NCI-H2227 treated with DMSO at 0.1 percent for 48 hours (cell line): ENCODE results near the gene IL31RA.
"Not testable (repeated sequence)": the region's sequence is repeated elsewhere in the genome, so short reads cannot be mapped to it uniquely, and the experiment has no call there.

Experiments
- DNase-seq: peaks from one replicate; lab custom pipeline; 2025; lab: John Stamatoyannopoulos, UW

Gene IL31RA

GRCh38 chr5:55926476-55926875 lies 75.3 kb downstream of the IL31RA start:
- no peak for DNase-seq

- no peak for DNase-seq
These were observed 76.9 kb downstream of the IL31RA start for GRCh38 chr5:55927861-55928655.

GRCh38 chr5:55929020-55929799 lies 78.1 kb downstream of the IL31RA start:
- DNase-seq = no peak

DNA sequence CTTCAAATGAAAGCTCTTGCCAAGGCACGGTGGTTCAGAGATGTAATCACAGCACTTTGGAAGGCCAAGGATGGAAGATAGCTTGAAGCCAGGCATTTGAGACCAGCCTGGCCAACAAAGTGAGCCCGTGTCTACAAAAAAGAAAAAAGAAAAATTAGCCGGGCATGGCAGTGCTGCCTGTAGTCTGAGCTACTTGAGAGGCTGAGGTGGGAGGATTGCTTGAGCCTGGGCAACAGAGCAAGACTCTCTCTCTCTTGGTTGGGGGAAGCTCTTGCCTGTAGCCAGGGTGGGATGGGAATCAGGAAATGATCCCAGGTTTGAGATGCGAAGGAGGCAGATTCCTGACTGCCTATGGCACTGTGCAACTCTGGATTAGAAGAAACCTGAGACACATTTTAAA lies 81.5 kb downstream of the IL31RA start:
- no peak for DNase-seq

- DNase-seq = no peak
These were observed 82.4 kb downstream of the IL31RA start for GRCh38 chr5:55933377-55934114.

GRCh38 chr5:55934115-55934613 lies 83.0 kb downstream of the IL31RA start:
- no peak for DNase-seq

- DNase-seq = no peak
These were observed 83.6 kb downstream of the IL31RA start for GRCh38 chr5:55934720-55935119.

DNA sequence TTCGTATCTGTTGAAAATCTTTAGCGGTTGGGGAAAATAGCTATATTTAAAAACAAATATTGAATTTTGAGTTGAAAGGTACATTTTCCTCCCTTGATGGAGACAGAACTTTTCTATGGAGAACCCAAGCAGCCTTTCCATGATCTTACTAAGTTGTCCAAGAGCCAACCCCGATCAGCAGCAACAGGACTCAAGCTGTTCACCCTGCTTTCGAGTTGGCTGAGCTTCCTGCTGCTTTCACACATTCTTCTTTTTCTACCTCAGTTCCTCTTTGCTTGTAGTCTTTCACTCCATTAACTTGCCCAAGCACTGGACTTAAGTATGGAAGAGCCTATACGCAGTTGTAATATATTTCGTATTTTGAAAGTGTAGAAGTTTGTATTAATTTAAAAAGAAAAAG lies 84.2 kb downstream of the IL31RA start:
- no peak for DNase-seq

GRCh38 chr5:55936100-55936693 lies 85.0 kb downstream of the IL31RA start:
- DNase-seq = peak; percentile 50

DNA sequence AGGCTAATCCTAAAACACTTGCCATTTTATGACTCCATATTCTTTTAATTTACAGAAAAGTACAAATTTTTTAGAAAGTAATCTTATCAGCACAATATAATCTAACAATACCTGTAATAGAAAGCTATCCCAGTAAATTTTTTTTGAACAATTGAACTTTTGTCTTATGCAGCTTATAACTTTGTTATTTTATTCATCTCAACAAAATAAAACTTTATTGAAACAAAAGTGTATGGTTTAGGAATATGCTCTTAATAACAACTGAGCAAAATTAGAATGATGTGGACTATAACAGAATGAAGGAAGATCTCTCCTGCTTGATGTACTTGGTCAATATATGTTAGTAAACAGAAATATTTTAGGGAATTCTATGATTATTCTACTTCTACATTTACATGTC lies 86.4 kb downstream of the IL31RA start:
- DNase-seq = not testable (repeated sequence)

- not testable (repeated sequence) for DNase-seq
These were observed 90.0 kb downstream of the IL31RA start for GRCh38 chr5:55941154-55941553.

GRCh38 chr5:55959208-55959607 lies 108.1 kb downstream of the IL31RA start:
- DNase-seq = no peak

DNA sequence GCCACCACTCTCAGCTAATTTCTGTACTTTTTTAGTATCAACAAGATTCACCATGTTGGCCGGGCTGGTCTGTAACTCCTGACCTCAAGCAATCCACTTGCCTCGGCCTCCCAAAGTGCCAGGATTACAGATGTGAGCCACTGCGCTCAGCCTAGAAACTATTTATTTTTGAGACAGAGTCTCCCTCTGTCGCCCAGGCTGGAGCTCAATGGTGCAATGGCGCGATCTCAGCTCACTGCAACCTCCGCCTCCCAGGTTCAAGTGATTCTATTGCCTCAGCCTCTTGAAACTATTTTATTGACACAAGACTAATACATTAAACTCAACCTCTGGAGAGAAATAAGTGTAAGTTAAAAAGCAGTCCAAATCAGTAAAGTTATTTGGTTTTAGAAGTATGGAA lies 109.6 kb downstream of the IL31RA start:
- no peak for DNase-seq

GRCh38 chr5:55965525-55965924 lies 114.4 kb downstream of the IL31RA start:
- no peak for DNase-seq

DNA sequence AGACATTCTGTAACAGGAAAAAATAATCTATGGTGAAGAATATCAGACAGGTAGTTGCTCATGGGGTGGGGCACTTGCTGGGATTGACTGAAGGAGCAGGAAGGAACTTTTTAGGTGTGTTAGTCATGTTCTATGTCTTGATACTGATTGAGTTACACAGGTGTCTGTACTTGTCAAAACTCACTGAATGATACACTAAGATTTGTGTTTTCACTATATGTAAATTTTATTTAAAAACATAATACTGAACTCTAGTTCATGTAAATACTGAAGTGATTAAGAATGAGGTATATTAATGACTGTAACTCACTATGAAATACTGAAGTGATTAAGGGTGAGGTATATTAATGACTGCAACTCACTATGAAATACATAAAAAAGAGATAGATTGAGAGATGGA lies 115.1 kb downstream of the IL31RA start:
- DNase-seq = no peak

GRCh38 chr5:55969956-55970355 lies 118.8 kb downstream of the IL31RA start:
- no peak for DNase-seq
